Endothelial cell of umbilical vein (primary cell): ENCODE measurements around the gene GRID1. TPM values are rescaled to one million over a fixed set of nuclear protein-coding genes. Genes with fewer than 3 reads are reported as not detected.

ENCODE experiments used
- BruUV-seq: library from RNA; stranded (reverse); fragments of 400-500 nt; replicated peaks from 2 replicates; lab custom pipeline; 2021; lab: Mats Ljungman, UMichigan
- CTCF ChIA-PET: fragments of 300-600, 350-600 bp; sonication (Branson Sonifier 250); formaldehyde crosslinking; loops from one replicate; lab custom pipeline; 2021; ENCODE audit warnings: antibody characterized with exemption, inconsistent platforms; lab: Charles Lee
- POLR2A ChIA-PET: fragments of 300-600, 350-600 bp; sonication (Branson Sonifier 250); formaldehyde crosslinking; loops from one replicate; lab custom pipeline; 2021; ENCODE audit warnings: antibody characterized with exemption, inconsistent platforms; lab: Charles Lee
- DNase-seq: peaks from one replicate; pipeline ENCODE4 v3.0.0-alpha.2; 2011; ENCODE audit warnings: low read depth, low spot score
- FAIRE-seq: peaks from 2 replicates; lab custom pipeline; 2011; peaks lifted over from hg19 to GRCh38; lab: Jason Lieb, UNC
- H2AFZ ChIP-seq: 2 replicates; pipeline ENCODE4 v1.6.0; 2012; ENCODE audit warnings: low read depth, low read length, control low read depth, inconsistent platforms
- H3K27ac ChIP-seq: 2 replicates; pipeline ENCODE4 v1.5.1; 2011; ENCODE audit warnings: low read depth, mild to moderate bottlenecking, control low read depth, low read length, moderate library complexity; ENCODE audit not compliant: insufficient read depth
- H3K27me3 ChIP-seq, 2 experiments: 2 replicates each; pipeline versions ENCODE4 v1.6.0 to v1.6.1; 2011; ENCODE audit warnings: low read length in 2 of 2, mixed read lengths in 1 of 2; ENCODE audit not compliant: control insufficient read depth in 2 of 2, insufficient read depth in 2 of 2
- H3K36me3 ChIP-seq, 2 experiments: 2 replicates in 1 of 2; 3 replicates in 1 of 2; pipeline ENCODE4 v1.5.1; 2011; ENCODE audit warnings: low read length in 2 of 2, mild to moderate bottlenecking in 1 of 2, moderate library complexity in 1 of 2; ENCODE audit not compliant: control insufficient read depth in 2 of 2, insufficient read depth in 2 of 2; ENCODE audit errors: extremely low read depth in 1 of 2
- H3K4me1 ChIP-seq: 3 replicates; pipeline ENCODE4 v1.5.1; 2011; ENCODE audit warnings: mild to moderate bottlenecking, low read length; ENCODE audit not compliant: control insufficient read depth, insufficient read depth; ENCODE audit errors: extremely low read depth
- H3K4me2 ChIP-seq: 2 replicates; pipeline ENCODE4 v1.6.1; 2011; ENCODE audit warnings: low read length, control low read depth, mixed read lengths; ENCODE audit not compliant: insufficient read depth
- H3K4me3 ChIP-seq, 3 experiments: fragments of 200-600 bp in 1 of 3; sonication (generic), shearing (Covaris generic) in 1 of 3; replicated peaks in 1 of 3; 2 replicates each; pipeline ENCODE4 v1.5.1; 2011 to 2016; ENCODE audit warnings: control low read depth in 3 of 3, low read length in 3 of 3, mild to moderate bottlenecking in 2 of 3, inconsistent platforms in 1 of 3, low read depth in 1 of 3, moderate library complexity in 1 of 3; ENCODE audit not compliant: insufficient read depth in 1 of 3
- H3K79me2 ChIP-seq: 2 replicates; pipeline ENCODE4 v1.6.0; 2012; ENCODE audit warnings: low read length, inconsistent platforms; ENCODE audit not compliant: control insufficient read depth, insufficient read depth
- H3K9ac ChIP-seq: replicated peaks from 2 replicates; pipeline ENCODE3; 2011; ENCODE audit warnings: low read length, control low read depth; ENCODE audit not compliant: insufficient read depth; ENCODE audit errors: extremely low read depth
- H3K9me1 ChIP-seq: replicated peaks from 3 replicates; pipeline ENCODE4 v1.6.0; 2011; ENCODE audit warnings: mild to moderate bottlenecking, low read length; ENCODE audit not compliant: control insufficient read depth, insufficient read depth; ENCODE audit errors: extremely low read depth
- H3K9me3 ChIP-seq: replicated peaks from 2 replicates; pipeline ENCODE4 v1.5.1; 2012; ENCODE audit warnings: low read length, inconsistent platforms; ENCODE audit not compliant: control insufficient read depth, insufficient read depth
- H4K20me1 ChIP-seq: replicated peaks from 2 replicates; pipeline ENCODE3; 2011; ENCODE audit warnings: mild to moderate bottlenecking, low read length; ENCODE audit not compliant: control insufficient read depth, insufficient read depth; ENCODE audit errors: extremely low read depth
- MAX ChIP-seq: IDR thresholded peaks from 2 replicates; pipeline ENCODE4 v1.6.1; 2011; ENCODE audit not compliant: insufficient read depth, insufficient read length
- MYC ChIP-seq: IDR thresholded peaks from one replicate; pipeline ENCODE4 v1.6.1; 2011; ENCODE audit warnings: mild to moderate bottlenecking, low read depth, low read length
- POLR2AphosphoS5 ChIP-seq: IDR thresholded peaks from 2 replicates; pipeline ENCODE4 v1.6.1; 2012; ENCODE audit warnings: low read depth, mild to moderate bottlenecking, control low read depth, low read length, moderate library complexity; ENCODE audit not compliant: insufficient read depth
- dilution Hi-C: fragments of 300-500 bp; cut with MboI; formaldehyde crosslinking; loops from one replicate; pipeline ENCODE4 v1.15.0; 2019; ENCODE audit warnings: low sequenced_read_pairs; ENCODE audit not compliant: extremely low pct_ligation_motif_present
- intact Hi-C: fragments of 100-400 bp; cut with micrococcal nuclease; formaldehyde crosslinking; loops from one replicate; pipeline ENCODE4 v1.10.0; 2022
- polyA plus RNA-seq, 4 experiments: library from polyadenylated mRNA; depleted of rRNA in 3 of 4; stranded (reverse) in 3 of 4; unstranded in 1 of 4; fragments of >200 nt; gene quantifications; 2 replicates each; pipeline versions ENCODE4 v1.2.1 to v1.2.3, GENCODE V29; 2011 to 2012; ENCODE audit warnings: missing spikeins in 1 of 4
- total RNA-seq: library from RNA; stranded (reverse); gene quantifications from 2 replicates; pipeline ENCODE4 v1.2.3, GENCODE V29; 2021
- TF ChIP-seq, protein P1 (sequence below), 2 donors: IDR thresholded peaks; 1 replicate in 1 of 2; 2 replicates in 1 of 2; pipeline ENCODE4 v1.5.1; 2011; ENCODE audit warnings: low read length in 2 of 2, mild to moderate bottlenecking in 2 of 2, moderate library complexity in 2 of 2, control low read depth in 1 of 2, inconsistent platforms in 1 of 2, low read depth in 1 of 2; ENCODE audit not compliant: insufficient read depth in 1 of 2; ENCODE audit errors: extremely low read depth in 1 of 2

Gene GRID1
- total and polyA plus RNA-seq, 2 donors (not counting 3 experiments of a cell fraction or from before 2014, with no cell fraction given) = not detected

- DNase-seq (no peak), FAIRE-seq (no peak)
- dilution Hi-C loops (no loop called here), intact Hi-C loops (no loop called here)
- Histone ChIP-seq H3K27ac (no peak overlapping the region), H2AFZ (no peak overlapping the region), H3K36me3 (no peaks in the 10 kb centered on the region), H3K9ac (no peak overlapping the region), H4K20me1 (no peaks in the 10 kb centered on the region), H3K27me3 (no peaks in the 10 kb centered on the region), H3K4me3 (no peak overlapping the region), H3K4me2 (no peak overlapping the region), H3K9me1 (no peaks in the 10 kb centered on the region), H3K9me3 (no peaks in the 10 kb centered on the region), H3K4me1 (no peaks in the 10 kb centered on the region), H3K79me2 (no peaks in the 10 kb centered on the region)
- ChIA-PET CTCF (no interaction called here), POLR2A (no interaction called here)
- TF ChIP-seq MAX (peak; percentile 10), MYC (no peak)
- no TSS peak for BruUV-seq
These were observed 769.6 kb downstream of the GRID1 start for GRCh38 chr10:85597006-85597405.

- H3K27ac ChIP-seq = no peak overlapping the region
- no peaks in the 10 kb centered on the region for H3K27me3 ChIP-seq
- intact Hi-C loops (no loop called here), dilution Hi-C loops (no loop called here)
- no peak overlapping the region for H3K4me2 ChIP-seq
- FAIRE-seq (no peak), DNase-seq (no peak)
- no peak for TF ChIP-seq MAX
- TF ChIP-seq, protein P1, sequence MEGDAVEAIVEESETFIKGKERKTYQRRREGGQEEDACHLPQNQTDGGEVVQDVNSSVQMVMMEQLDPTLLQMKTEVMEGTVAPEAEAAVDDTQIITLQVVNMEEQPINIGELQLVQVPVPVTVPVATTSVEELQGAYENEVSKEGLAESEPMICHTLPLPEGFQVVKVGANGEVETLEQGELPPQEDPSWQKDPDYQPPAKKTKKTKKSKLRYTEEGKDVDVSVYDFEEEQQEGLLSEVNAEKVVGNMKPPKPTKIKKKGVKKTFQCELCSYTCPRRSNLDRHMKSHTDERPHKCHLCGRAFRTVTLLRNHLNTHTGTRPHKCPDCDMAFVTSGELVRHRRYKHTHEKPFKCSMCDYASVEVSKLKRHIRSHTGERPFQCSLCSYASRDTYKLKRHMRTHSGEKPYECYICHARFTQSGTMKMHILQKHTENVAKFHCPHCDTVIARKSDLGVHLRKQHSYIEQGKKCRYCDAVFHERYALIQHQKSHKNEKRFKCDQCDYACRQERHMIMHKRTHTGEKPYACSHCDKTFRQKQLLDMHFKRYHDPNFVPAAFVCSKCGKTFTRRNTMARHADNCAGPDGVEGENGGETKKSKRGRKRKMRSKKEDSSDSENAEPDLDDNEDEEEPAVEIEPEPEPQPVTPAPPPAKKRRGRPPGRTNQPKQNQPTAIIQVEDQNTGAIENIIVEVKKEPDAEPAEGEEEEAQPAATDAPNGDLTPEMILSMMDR (IDR thresholded peaks at IDR 0.05; ENCODE audit: extremely low read depth in 1 of 2, insufficient read depth in 1 of 2, low read depth in 1 of 2, low read length in 2 of 2) = no peak
- no peak for TF ChIP-seq POLR2AphosphoS5
- H3K79me2 ChIP-seq = no peaks in the 10 kb centered on the region
- BruUV-seq = no TSS peak
- no peaks in the 10 kb centered on the region for H4K20me1 ChIP-seq
- no peaks in the 10 kb centered on the region for H3K4me1 ChIP-seq
- H3K36me3 ChIP-seq = no peaks in the 10 kb centered on the region
- no peaks in the 10 kb centered on the region for H3K9me1 ChIP-seq
- CTCF ChIA-PET = no interaction called here
- no peaks in the 10 kb centered on the region for H3K9me3 ChIP-seq
- POLR2A ChIA-PET = no interaction called here
- H3K9ac ChIP-seq = no peak overlapping the region
- H3K4me3 ChIP-seq = no peak overlapping the region
- no peak overlapping the region for H2AFZ ChIP-seq
These were observed 770.2 kb downstream of the GRID1 start for GRCh38 chr10:85596389-85596788.
